GM23338 (cell line): ENCODE data around the gene SLC24A1. TPM values are rescaled to one million over a fixed set of nuclear protein-coding genes. Genes with fewer than 3 reads are reported as not detected.

Source experiments
- ATAC-seq: fragments of 200-7000 bp; cut with Tn5 transposase; 3 replicates; pipeline ENCODE4 v1.9.1; 2020
- DNase-seq: peaks from one replicate; pipeline ENCODE4 v3.0.0-alpha.2; 2015; ENCODE audit warnings: low spot score
- H2AFZ ChIP-seq: fragments of 200-600 bp; sonication (generic); 2 replicates; pipeline ENCODE4 v1.8.0; 2016; ENCODE audit warnings: antibody characterized with exemption, mild to moderate bottlenecking, moderate library complexity
- H3F3A ChIP-seq: fragments of 200-600 bp; sonication (generic); replicated peaks from 2 replicates; pipeline ENCODE4 v1.8.0; 2017; ENCODE audit warnings: antibody characterized with exemption, mixed run types, low read depth
- H3K27ac ChIP-seq: fragments of 200-600 bp; sonication (generic); 2 replicates; pipeline ENCODE4 v1.6.1; 2016; ENCODE audit warnings: low read depth
- H3K27me3 ChIP-seq: fragments of 200-600 bp; sonication (generic); 2 replicates; pipeline ENCODE4 v1.8.0; 2016; ENCODE audit warnings: mild to moderate bottlenecking, mixed run types, moderate library complexity; ENCODE audit not compliant: insufficient read depth
- H3K36me3 ChIP-seq: fragments of 200-600 bp; sonication (generic); 2 replicates; pipeline ENCODE4 v1.8.0; 2016; ENCODE audit warnings: mild to moderate bottlenecking; ENCODE audit not compliant: insufficient read depth
- H3K4me1 ChIP-seq: fragments of 200-600 bp; sonication (generic); 2 replicates; pipeline ENCODE4 v1.8.0; 2016; ENCODE audit warnings: mild to moderate bottlenecking, moderate library complexity; ENCODE audit not compliant: insufficient read depth
- H3K4me2 ChIP-seq: fragments of 200-600 bp; sonication (generic); 2 replicates; pipeline ENCODE4 v1.7.1; 2017; ENCODE audit warnings: mixed run types
- H3K4me3 ChIP-seq: fragments of 200-600 bp; sonication (generic); 2 replicates; pipeline ENCODE4 v1.6.1; 2016; ENCODE audit warnings: mixed run types
- H3K79me2 ChIP-seq: fragments of 200-600 bp; sonication (generic); replicated peaks from 2 replicates; pipeline ENCODE4 v1.8.0; 2017; ENCODE audit warnings: mild to moderate bottlenecking; ENCODE audit not compliant: insufficient read depth
- H3K9me2 ChIP-seq: fragments of 200-600 bp; sonication (generic); 2 replicates; pipeline ENCODE4 v1.8.0; 2017; ENCODE audit not compliant: insufficient read depth
- H4K20me1 ChIP-seq: fragments of 200-600 bp; sonication (generic); replicated peaks from 2 replicates; pipeline ENCODE4 v1.8.0; 2017; ENCODE audit warnings: mild to moderate bottlenecking; ENCODE audit not compliant: insufficient read depth
- H3K27ac Mint-ChIP-seq: 2 replicates; pipeline ENCODE4 v1.8.0; 2020; ENCODE audit warnings: inconsistent platforms, mild to moderate bottlenecking, moderate library complexity, mixed read lengths
- H3K27me3 Mint-ChIP-seq: 3 replicates; pipeline ENCODE4 v1.8.0; 2022; ENCODE audit warnings: low read depth, mild to moderate bottlenecking, moderate library complexity, mixed read lengths, inconsistent platforms; ENCODE audit not compliant: insufficient read depth, poor library complexity
- H3K36me3 Mint-ChIP-seq: 3 replicates; pipeline ENCODE4 v1.8.0; 2021; ENCODE audit warnings: low read depth, mild to moderate bottlenecking, inconsistent platforms, moderate library complexity, mixed read lengths
- H3K4me1 Mint-ChIP-seq: 3 replicates; pipeline ENCODE4 v1.8.0; 2020; ENCODE audit warnings: mild to moderate bottlenecking, inconsistent platforms, mixed read lengths
- H3K4me3 Mint-ChIP-seq: 3 replicates; pipeline ENCODE4 v1.8.0; 2021; ENCODE audit warnings: moderate library complexity, mild to moderate bottlenecking, inconsistent platforms, mixed read lengths
- H3K9me3 Mint-ChIP-seq: 3 replicates; pipeline ENCODE4 v1.8.0; 2020; ENCODE audit warnings: moderate library complexity, mild to moderate bottlenecking, inconsistent platforms, mixed read lengths
- CREB1 ChIP-seq: fragments of 250-450 bp; sonication (Bioruptor Pico); IDR thresholded peaks from 2 replicates; pipeline ENCODE4 v1.5.0; 2020; ENCODE audit warnings: low read depth, mild to moderate bottlenecking, moderate library complexity
- EZH2 ChIP-seq: fragments of 200-600 bp; sonication (generic); IDR thresholded peaks from one replicate; pipeline ENCODE4 v1.8.0; 2017; ENCODE audit warnings: antibody characterized with exemption, mild to moderate bottlenecking, low read depth; ENCODE audit not compliant: unreplicated experiment
- EZH2phosphoT487 ChIP-seq: fragments of 200-600 bp; sonication (generic); IDR thresholded peaks from one replicate; pipeline ENCODE4 v1.8.1; 2018; ENCODE audit warnings: antibody characterized with exemption; ENCODE audit not compliant: unreplicated experiment
- JUNB ChIP-seq: IDR thresholded peaks from one replicate; pipeline ENCODE4 v1.6.1; 2016; ENCODE audit warnings: antibody characterized with exemption; ENCODE audit not compliant: unreplicated experiment
- NANOG ChIP-seq: IDR thresholded peaks from 2 replicates; pipeline ENCODE4 v1.6.1; 2016; ENCODE audit warnings: antibody characterized with exemption, borderline replicate concordance
- POLR2AphosphoS5 ChIP-seq: IDR thresholded peaks from 2 replicates; pipeline ENCODE4 v1.6.1; 2016; ENCODE audit warnings: antibody characterized with exemption, low read depth
- STAT1 ChIP-seq: IDR thresholded peaks from one replicate; pipeline ENCODE4 v1.6.1; 2016; ENCODE audit warnings: antibody characterized with exemption; ENCODE audit not compliant: unreplicated experiment
- ZNF114 ChIP-seq: fragments of 250-450 bp; sonication (Bioruptor Pico); IDR thresholded peaks from 2 replicates; pipeline ENCODE4 v1.5.0; 2020; ENCODE audit warnings: mild to moderate bottlenecking, moderate library complexity
- ZNF331 ChIP-seq: fragments of 250-450 bp; sonication (Bioruptor Pico); IDR thresholded peaks from 2 replicates; pipeline ENCODE4 v1.5.0; 2020; ENCODE audit warnings: low read depth, mild to moderate bottlenecking, moderate library complexity
- polyA plus RNA-seq: library from polyadenylated mRNA; unstranded; fragments of >200 nt; fragmentation: Nextera tagmentation; extraction: Ambion mirVana; gene quantifications from 2 replicates; pipeline ENCODE4 v1.2.1, GENCODE V29; 2016
- total RNA-seq: library from RNA; depleted of rRNA; stranded (reverse); fragments of >200 nt; shearing (Covaris generic); gene quantifications from 2 replicates; pipeline ENCODE4 v1.2.3, GENCODE V29; 2014
- TF ChIP-seq, protein P1 (sequence below): IDR thresholded peaks from one replicate; pipeline ENCODE4 v1.6.1; 2018; ENCODE audit warnings: antibody characterized with exemption; ENCODE audit not compliant: unreplicated experiment
- TF ChIP-seq, protein P2 (sequence below): fragments of 250-450 bp; sonication (Bioruptor Pico); IDR thresholded peaks from 2 replicates; pipeline ENCODE4 v1.5.0; 2020; ENCODE audit warnings: mild to moderate bottlenecking, moderate library complexity
- TF ChIP-seq, protein P3 (sequence below): IDR thresholded peaks from 2 replicates; pipeline ENCODE4 v1.6.1; 2016; ENCODE audit warnings: antibody characterized with exemption

SLC24A1 gene
- total and polyA plus RNA-seq, 2 experiments from 2014 or later = 1.6 to 4.5 TPM

DNA sequence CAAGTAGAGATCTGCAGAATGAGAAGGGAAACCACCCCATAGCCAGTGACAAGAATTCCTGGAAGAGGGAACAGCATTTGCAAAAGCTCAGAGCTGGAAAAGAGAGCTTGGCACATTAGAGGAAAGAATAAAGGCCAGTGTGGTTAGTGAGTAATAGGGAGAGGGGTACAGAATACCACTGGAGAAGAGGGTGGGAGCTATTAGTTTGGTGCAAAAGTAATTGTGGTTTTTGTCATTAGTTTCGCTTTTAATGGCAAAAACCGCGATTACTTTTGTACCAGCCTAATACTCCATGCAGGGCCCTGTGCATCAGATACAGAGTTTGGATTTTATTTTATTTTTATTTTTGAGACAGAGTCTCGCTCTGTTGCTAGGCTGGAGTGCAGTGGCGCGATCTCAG, 9.8 kb downstream of the SLC24A1 start:
- no peaks in the 10 kb centered on the region for H3F3A ChIP-seq
- H3K27ac Mint-ChIP-seq = no peak overlapping the region

DNA sequence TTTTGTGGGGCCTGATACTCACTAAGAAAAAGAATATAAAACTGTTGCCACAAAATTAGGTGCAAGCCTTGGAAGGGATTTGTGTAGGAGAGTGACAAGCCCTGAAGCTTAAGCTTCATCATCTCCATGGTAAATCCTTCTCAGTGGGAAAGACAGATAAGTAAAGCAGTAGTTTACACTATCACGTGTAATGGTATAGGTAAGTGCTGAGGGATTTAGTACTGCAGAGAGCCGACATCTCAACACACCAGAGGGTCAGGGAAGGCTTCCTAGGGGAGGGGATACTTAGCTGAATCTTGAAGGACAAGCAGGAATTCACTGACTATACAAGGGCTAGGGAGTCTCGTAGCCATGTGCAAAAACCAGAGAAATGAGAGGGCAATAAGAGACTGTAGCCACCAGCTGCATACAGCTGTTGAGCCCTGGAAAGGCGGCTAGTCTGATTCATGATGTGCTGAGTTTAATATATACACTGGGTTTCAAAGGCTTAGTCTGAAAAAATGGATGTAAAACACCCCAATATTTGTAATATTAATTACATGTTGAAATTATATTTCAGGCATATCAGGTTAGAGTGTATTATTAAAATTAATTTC, 11.1 kb downstream of the SLC24A1 start:
- no peak for DNase-seq
- no peak for ATAC-seq
- Histone ChIP-seq H3F3A (no peaks in the 10 kb centered on the region), H4K20me1 (no peaks in the 10 kb centered on the region; the same call in 1 of the 2 replicates), H3K9me2 (no peaks in the 10 kb centered on the region), H3K4me1 (no peaks in the 10 kb centered on the region), H3K4me3 (no peak overlapping the region), H3K27ac (no peak overlapping the region), H3K79me2 (no peaks in the 10 kb centered on the region), H3K36me3 (no peaks in the 10 kb centered on the region), H3K4me2 (no peak overlapping the region), H2AFZ (no peak overlapping the region), H3K27me3 (no peaks in the 10 kb centered on the region)
- no peak overlapping the region for H3K27ac Mint-ChIP-seq
- peaks cover 2% of the 10 kb centered on the region for H3K27me3 Mint-ChIP-seq
- no peaks in the 10 kb centered on the region for H3K9me3 Mint-ChIP-seq
- H3K4me3 Mint-ChIP-seq = no peak overlapping the region
- H3K4me1 Mint-ChIP-seq = peaks cover 13% of the 10 kb centered on the region; the same call in 2 of the 3 replicates
- no peaks in the 10 kb centered on the region for H3K36me3 Mint-ChIP-seq
- no peak for TF ChIP-seq ZNF114 (CRISPR knock-in tag)
- no peak for TF ChIP-seq JUNB
- TF ChIP-seq EZH2phosphoT487 = no peak
- TF ChIP-seq, protein P1, sequence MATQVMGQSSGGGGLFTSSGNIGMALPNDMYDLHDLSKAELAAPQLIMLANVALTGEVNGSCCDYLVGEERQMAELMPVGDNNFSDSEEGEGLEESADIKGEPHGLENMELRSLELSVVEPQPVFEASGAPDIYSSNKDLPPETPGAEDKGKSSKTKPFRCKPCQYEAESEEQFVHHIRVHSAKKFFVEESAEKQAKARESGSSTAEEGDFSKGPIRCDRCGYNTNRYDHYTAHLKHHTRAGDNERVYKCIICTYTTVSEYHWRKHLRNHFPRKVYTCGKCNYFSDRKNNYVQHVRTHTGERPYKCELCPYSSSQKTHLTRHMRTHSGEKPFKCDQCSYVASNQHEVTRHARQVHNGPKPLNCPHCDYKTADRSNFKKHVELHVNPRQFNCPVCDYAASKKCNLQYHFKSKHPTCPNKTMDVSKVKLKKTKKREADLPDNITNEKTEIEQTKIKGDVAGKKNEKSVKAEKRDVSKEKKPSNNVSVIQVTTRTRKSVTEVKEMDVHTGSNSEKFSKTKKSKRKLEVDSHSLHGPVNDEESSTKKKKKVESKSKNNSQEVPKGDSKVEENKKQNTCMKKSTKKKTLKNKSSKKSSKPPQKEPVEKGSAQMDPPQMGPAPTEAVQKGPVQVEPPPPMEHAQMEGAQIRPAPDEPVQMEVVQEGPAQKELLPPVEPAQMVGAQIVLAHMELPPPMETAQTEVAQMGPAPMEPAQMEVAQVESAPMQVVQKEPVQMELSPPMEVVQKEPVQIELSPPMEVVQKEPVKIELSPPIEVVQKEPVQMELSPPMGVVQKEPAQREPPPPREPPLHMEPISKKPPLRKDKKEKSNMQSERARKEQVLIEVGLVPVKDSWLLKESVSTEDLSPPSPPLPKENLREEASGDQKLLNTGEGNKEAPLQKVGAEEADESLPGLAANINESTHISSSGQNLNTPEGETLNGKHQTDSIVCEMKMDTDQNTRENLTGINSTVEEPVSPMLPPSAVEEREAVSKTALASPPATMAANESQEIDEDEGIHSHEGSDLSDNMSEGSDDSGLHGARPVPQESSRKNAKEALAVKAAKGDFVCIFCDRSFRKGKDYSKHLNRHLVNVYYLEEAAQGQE = no peak
- no peak for TF ChIP-seq ZNF331
- TF ChIP-seq CREB1 (CRISPR knock-in tag) = no peak
- no peak for TF ChIP-seq EZH2
- no peak for TF ChIP-seq POLR2AphosphoS5
- no peak for TF ChIP-seq STAT1
- TF ChIP-seq, protein P2, sequence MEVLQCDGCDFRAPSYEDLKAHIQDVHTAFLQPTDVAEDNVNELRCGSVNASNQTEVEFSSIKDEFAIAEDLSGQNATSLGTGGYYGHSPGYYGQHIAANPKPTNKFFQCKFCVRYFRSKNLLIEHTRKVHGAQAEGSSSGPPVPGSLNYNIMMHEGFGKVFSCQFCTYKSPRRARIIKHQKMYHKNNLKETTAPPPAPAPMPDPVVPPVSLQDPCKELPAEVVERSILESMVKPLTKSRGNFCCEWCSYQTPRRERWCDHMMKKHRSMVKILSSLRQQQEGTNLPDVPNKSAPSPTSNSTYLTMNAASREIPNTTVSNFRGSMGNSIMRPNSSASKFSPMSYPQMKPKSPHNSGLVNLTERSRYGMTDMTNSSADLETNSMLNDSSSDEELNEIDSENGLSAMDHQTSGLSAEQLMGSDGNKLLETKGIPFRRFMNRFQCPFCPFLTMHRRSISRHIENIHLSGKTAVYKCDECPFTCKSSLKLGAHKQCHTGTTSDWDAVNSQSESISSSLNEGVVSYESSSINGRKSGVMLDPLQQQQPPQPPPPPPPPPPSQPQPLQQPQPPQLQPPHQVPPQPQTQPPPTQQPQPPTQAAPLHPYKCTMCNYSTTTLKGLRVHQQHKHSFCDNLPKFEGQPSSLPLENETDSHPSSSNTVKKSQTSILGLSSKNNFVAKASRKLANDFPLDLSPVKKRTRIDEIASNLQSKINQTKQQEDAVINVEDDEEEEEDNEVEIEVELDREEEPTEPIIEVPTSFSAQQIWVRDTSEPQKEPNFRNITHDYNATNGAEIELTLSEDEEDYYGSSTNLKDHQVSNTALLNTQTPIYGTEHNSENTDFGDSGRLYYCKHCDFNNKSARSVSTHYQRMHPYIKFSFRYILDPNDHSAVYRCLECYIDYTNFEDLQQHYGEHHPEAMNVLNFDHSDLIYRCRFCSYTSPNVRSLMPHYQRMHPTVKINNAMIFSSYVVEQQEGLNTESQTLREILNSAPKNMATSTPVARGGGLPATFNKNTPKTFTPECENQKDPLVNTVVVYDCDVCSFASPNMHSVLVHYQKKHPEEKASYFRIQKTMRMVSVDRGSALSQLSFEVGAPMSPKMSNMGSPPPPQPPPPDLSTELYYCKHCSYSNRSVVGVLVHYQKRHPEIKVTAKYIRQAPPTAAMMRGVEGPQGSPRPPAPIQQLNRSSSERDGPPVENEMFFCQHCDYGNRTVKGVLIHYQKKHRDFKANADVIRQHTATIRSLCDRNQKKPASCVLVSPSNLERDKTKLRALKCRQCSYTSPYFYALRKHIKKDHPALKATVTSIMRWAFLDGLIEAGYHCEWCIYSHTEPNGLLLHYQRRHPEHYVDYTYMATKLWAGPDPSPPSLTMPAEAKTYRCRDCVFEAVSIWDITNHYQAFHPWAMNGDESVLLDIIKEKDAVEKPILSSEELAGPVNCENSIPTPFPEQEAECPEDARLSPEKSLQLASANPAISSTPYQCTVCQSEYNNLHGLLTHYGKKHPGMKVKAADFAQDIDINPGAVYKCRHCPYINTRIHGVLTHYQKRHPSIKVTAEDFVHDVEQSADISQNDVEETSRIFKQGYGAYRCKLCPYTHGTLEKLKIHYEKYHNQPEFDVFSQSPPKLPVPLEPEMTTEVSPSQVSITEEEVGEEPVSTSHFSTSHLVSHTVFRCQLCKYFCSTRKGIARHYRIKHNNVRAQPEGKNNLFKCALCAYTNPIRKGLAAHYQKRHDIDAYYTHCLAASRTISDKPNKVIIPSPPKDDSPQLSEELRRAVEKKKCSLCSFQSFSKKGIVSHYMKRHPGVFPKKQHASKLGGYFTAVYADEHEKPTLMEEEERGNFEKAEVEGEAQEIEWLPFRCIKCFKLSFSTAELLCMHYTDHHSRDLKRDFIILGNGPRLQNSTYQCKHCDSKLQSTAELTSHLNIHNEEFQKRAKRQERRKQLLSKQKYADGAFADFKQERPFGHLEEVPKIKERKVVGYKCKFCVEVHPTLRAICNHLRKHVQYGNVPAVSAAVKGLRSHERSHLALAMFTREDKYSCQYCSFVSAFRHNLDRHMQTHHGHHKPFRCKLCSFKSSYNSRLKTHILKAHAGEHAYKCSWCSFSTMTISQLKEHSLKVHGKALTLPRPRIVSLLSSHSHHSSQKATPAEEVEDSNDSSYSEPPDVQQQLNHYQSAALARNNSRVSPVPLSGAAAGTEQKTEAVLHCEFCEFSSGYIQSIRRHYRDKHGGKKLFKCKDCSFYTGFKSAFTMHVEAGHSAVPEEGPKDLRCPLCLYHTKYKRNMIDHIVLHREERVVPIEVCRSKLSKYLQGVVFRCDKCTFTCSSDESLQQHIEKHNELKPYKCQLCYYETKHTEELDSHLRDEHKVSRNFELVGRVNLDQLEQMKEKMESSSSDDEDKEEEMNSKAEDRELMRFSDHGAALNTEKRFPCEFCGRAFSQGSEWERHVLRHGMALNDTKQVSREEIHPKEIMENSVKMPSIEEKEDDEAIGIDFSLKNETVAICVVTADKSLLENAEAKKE = no peak
- TF ChIP-seq, protein P3, sequence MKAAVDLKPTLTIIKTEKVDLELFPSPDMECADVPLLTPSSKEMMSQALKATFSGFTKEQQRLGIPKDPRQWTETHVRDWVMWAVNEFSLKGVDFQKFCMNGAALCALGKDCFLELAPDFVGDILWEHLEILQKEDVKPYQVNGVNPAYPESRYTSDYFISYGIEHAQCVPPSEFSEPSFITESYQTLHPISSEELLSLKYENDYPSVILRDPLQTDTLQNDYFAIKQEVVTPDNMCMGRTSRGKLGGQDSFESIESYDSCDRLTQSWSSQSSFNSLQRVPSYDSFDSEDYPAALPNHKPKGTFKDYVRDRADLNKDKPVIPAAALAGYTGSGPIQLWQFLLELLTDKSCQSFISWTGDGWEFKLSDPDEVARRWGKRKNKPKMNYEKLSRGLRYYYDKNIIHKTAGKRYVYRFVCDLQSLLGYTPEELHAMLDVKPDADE = no peak

More for the DNA sequence above, 9.8 kb downstream of the SLC24A1 start:
- Histone ChIP-seq H3K27me3 (no peaks in the 10 kb centered on the region), H4K20me1 (no peaks in the 10 kb centered on the region; the same call in 1 of the 2 replicates), H3K36me3 (no peaks in the 10 kb centered on the region), H2AFZ (no peak overlapping the region), H3K4me3 (no peak overlapping the region), H3K4me1 (no peaks in the 10 kb centered on the region), H3K4me2 (no peak overlapping the region), H3K79me2 (no peaks in the 10 kb centered on the region), H3K9me2 (0 out of 2 replicates have a peak, but pooled peaks cover 2% of the 10 kb centered on the region), H3K27ac (no peak overlapping the region)
- no peaks in the 10 kb centered on the region for H3K9me3 Mint-ChIP-seq
- H3K36me3 Mint-ChIP-seq = no peaks in the 10 kb centered on the region
- no peak for DNase-seq
- H3K4me1 Mint-ChIP-seq = peaks cover 13% of the 10 kb centered on the region; the same call in 2 of the 3 replicates
- TF ChIP-seq ZNF114 (CRISPR knock-in tag) (no peak), NANOG (no peak)
- no peaks in the 10 kb centered on the region for H3K27me3 Mint-ChIP-seq
- H3K4me3 Mint-ChIP-seq = no peak overlapping the region
- no peak for ATAC-seq
